Subcutaneous abdominal adipose tissue (tissue), 5 donors: Measurements from ENCODE around the gene EDIL3.
"Not testable (repeated sequence)": the region's sequence is repeated elsewhere in the genome, so short reads cannot be mapped to it uniquely, and the experiment has no call there.

Experiments used
- H3K27ac ChIP-seq: one replicate; pipeline ENCODE4 v1.7.0; 2013; ENCODE audit warnings: low read depth, mild to moderate bottlenecking, inconsistent platforms, low read length, moderate library complexity
- H3K27me3 ChIP-seq, 5 donors: one replicate each; pipeline ENCODE4 v1.7.0; 2013; ENCODE audit warnings: low read length in 5 of 5, inconsistent platforms in 1 of 5; ENCODE audit not compliant: control insufficient read depth in 5 of 5, insufficient read depth in 4 of 5
- H3K36me3 ChIP-seq, 5 donors: one replicate each; pipeline ENCODE4 v1.7.0; 2013; ENCODE audit warnings: low read length in 5 of 5; ENCODE audit not compliant: control insufficient read depth in 5 of 5, insufficient read depth in 5 of 5
- H3K4me1 ChIP-seq, 5 donors: one replicate each; pipeline ENCODE4 v1.7.0; 2013; ENCODE audit warnings: low read length in 5 of 5, mild to moderate bottlenecking in 3 of 5, moderate library complexity in 1 of 5; ENCODE audit not compliant: control insufficient read depth in 5 of 5, insufficient read depth in 5 of 5
- H3K4me3 ChIP-seq, 5 donors: one replicate each; pipeline ENCODE4 v1.7.0; 2013; ENCODE audit warnings: low read length in 5 of 5, low read depth in 1 of 5
- H3K9ac ChIP-seq, 5 donors: one replicate each; pipeline ENCODE4 v1.7.0; 2013; ENCODE audit warnings: low read length in 5 of 5, mild to moderate bottlenecking in 4 of 5, moderate library complexity in 3 of 5
- H3K9me3 ChIP-seq, 5 donors: one replicate each; pipeline ENCODE4 v1.7.0; 2013; ENCODE audit warnings: low read length in 5 of 5; ENCODE audit not compliant: control insufficient read depth in 5 of 5
- donor health status: healthy.
- donor health status: healthy.
- donor health status: healthy.
- donor health status: healthy.
- donor health status: healthy.

The EDIL3 gene

DNA sequence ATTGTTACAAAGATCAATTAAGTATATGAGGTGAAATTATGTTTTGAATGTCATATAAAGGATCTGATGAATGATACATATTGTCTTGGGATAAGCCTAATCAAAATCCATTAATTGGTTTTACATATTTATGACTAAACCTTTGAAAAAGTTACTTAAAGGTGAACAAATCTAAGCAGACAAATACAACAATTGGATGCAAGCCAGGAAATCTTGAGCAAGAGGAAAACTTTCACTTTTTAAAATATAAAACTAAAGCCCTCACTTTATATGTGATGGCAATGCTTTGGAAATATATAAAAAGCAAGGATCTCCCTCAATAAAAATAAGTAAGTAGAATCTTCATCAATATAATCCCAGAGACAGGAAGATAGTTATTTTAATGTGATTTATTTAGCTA lies 80.1 kb downstream of the EDIL3 start:
- H3K9me3 ChIP-seq: no peaks in the 10 kb centered on the region
- no peak overlapping the region for H3K4me3 ChIP-seq
- no peaks in the 10 kb centered on the region for H3K36me3 ChIP-seq
- H3K27me3 ChIP-seq: no peaks in the 10 kb centered on the region
- H3K9ac ChIP-seq: peak overlapping the region in 1 of 5 donors; percentile 14
- H3K4me1 ChIP-seq: no peaks in the 10 kb centered on the region
- H3K27ac ChIP-seq: no peak overlapping the region

GRCh38 chr5:84303315-84303714 lies 81.4 kb downstream of the EDIL3 start:
- H3K9ac ChIP-seq: no peak overlapping the region
- H3K4me3 ChIP-seq: no peak overlapping the region
- H3K4me1 ChIP-seq: no peaks in the 10 kb centered on the region
- H3K27ac ChIP-seq: no peak overlapping the region
- no peaks in the 10 kb centered on the region for H3K36me3 ChIP-seq
- peaks cover 0 to under 1% (median 0%) of the 10 kb centered on the region in 5 donors for H3K9me3 ChIP-seq
- no peaks in the 10 kb centered on the region for H3K27me3 ChIP-seq

DNA sequence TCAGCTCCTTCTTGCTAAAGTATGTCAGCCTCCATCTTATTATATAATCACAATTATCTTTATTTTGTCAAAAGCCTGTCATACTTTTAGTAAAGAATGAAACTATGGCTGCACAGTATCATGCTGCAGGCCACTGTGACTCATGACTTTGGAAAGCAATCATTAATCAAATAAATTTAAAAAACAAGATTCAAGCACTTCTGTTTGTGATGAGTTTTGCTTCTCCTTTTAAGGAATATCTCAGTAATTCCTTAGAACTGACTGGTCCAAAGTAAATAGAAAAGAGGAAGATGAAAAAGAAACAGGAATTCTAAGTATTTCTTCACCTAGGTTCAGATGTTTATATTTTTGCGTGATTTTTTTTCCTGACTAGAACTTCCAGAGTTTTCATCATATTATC lies 83.1 kb downstream of the EDIL3 start:
- Histone ChIP-seq H3K27me3 (no peaks in the 10 kb centered on the region), H3K27ac (no peak overlapping the region), H3K9me3 (peaks cover 0 to 3% (median 0%) of the 10 kb centered on the region in 5 donors), H3K4me1 (no peaks in the 10 kb centered on the region), H3K9ac (no peak overlapping the region), H3K36me3 (no peaks in the 10 kb centered on the region), H3K4me3 (no peak overlapping the region)

GRCh38 chr5:84299959-84300358 lies 84.7 kb downstream of the EDIL3 start:
- no peaks in the 10 kb centered on the region for H3K36me3 ChIP-seq
- no peak overlapping the region for H3K27ac ChIP-seq
- peaks cover 0 to 3% (median 0%) of the 10 kb centered on the region in 5 donors for H3K9me3 ChIP-seq
- no peak overlapping the region for H3K9ac ChIP-seq
- no peaks in the 10 kb centered on the region for H3K27me3 ChIP-seq
- no peaks in the 10 kb centered on the region for H3K4me1 ChIP-seq
- no peak overlapping the region for H3K4me3 ChIP-seq

GRCh38 chr5:84298628-84299027 lies 86.1 kb downstream of the EDIL3 start:
- Histone ChIP-seq H3K9me3 (peaks cover 0 to 3% (median 0%) of the 10 kb centered on the region in 5 donors), H3K27ac (no peak overlapping the region), H3K4me1 (no peaks in the 10 kb centered on the region), H3K27me3 (no peaks in the 10 kb centered on the region), H3K9ac (no peak overlapping the region), H3K4me3 (no peak overlapping the region), H3K36me3 (no peaks in the 10 kb centered on the region)

DNA sequence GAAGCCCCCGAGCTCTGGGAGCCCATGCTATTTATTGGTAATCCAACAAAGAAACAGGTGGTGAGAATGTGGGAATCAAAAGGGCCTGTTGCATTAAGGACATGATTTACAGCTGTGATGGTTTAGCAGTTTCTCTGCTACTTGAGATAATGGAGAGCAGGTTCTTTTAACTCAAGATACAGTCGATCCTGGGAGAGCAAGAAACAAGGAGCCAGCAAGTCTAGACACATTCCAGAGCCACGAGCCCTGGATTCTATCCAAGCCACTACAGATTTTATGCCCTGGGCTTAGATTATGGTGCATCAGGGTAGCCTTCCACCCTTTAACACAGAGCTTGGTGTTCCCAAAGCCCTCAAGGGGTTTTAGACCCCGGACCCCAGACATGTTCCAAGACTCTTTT lies 87.0 kb downstream of the EDIL3 start:
- not testable (repeated sequence) for H3K9me3 ChIP-seq, H3K4me3 ChIP-seq, H3K27me3 ChIP-seq, H3K9ac ChIP-seq, H3K36me3 ChIP-seq, H3K27ac ChIP-seq, H3K4me1 ChIP-seq

DNA sequence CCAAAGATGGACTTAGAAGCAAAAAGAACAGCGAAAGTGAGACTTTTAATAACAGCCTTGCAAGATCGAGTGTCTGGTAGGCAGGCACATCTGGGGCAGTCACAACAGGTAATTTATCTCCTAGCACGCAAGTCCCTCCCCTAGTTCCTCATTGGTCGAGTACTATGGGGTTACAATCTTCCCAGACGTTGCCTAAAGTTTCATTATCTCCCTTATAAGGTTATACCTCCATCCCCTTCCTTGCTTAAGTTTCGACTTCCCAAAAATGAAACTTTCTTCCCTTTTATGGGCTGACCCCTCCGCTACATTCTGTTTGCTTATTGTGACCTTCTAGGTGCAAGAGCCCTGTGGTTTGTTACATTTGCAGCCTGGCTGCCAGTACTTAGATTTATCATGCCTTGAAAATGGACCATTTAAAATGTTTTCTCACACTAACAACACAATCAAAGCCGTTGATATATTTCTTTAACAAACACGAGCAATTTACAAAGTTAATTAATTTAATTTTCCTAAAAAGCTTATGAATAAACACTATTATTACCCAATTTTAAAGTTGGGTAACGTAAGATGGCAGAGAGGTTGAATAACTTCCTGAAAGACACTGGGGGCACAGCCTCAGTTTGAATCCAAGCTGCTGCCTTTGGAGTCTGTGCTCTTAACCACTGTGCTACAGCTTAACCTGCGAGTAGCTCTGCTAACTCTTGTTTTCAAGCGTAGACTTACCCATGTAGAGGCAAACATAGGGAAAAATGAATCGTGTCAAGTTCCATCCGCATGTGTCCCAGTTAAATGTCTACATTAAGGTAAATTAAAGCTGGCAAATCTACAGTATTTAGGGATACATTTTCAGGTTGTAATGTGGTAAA lies 91.7 kb downstream of the EDIL3 start:
- H3K27me3 ChIP-seq: no peaks in the 10 kb centered on the region
- H3K36me3 ChIP-seq: no peaks in the 10 kb centered on the region
- H3K4me1 ChIP-seq: no peaks in the 10 kb centered on the region
- no peak overlapping the region for H3K27ac ChIP-seq
- no peak overlapping the region for H3K4me3 ChIP-seq
- H3K9ac ChIP-seq: no peak overlapping the region
- no peaks in the 10 kb centered on the region for H3K9me3 ChIP-seq

GRCh38 chr5:84292000-84292642 lies 92.6 kb downstream of the EDIL3 start:
- Histone ChIP-seq H3K27ac (no peak overlapping the region), H3K9ac (no peak overlapping the region), H3K4me1 (no peaks in the 10 kb centered on the region), H3K9me3 (no peaks in the 10 kb centered on the region), H3K4me3 (no peak overlapping the region), H3K36me3 (no peaks in the 10 kb centered on the region), H3K27me3 (no peaks in the 10 kb centered on the region)

DNA sequence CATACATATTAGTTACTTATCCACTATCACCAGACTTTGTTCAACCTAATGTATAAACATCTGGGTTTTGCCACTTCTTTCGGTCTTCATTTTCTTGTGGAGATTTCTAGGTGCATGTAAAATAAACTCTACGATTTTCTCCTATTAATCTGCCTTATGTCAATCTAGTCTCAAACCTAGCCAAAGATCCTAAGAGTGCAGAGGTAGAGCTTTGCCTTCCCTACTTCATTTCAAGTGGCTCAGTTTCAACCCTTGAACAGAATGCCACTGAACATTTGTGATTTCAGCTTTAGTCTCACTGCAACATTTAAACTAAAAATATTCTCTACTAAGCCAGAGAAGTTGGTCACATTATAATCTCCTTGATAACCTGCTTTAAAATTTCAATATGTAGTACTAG lies 94.0 kb downstream of the EDIL3 start:
- peaks cover 0 to 13% (median 8%) of the 10 kb centered on the region in 5 donors for H3K4me1 ChIP-seq
- no peak overlapping the region for H3K9ac ChIP-seq
- no peaks in the 10 kb centered on the region for H3K27me3 ChIP-seq
- no peak overlapping the region for H3K27ac ChIP-seq
- H3K36me3 ChIP-seq: no peaks in the 10 kb centered on the region
- no peaks in the 10 kb centered on the region for H3K9me3 ChIP-seq
- no peak overlapping the region for H3K4me3 ChIP-seq

GRCh38 chr5:84290161-84290560 lies 94.5 kb downstream of the EDIL3 start:
- Histone ChIP-seq H3K4me3 (no peak overlapping the region), H3K27ac (no peak overlapping the region), H3K9ac (no peak overlapping the region), H3K36me3 (no peaks in the 10 kb centered on the region), H3K4me1 (peaks cover 0 to 16% (median 8%) of the 10 kb centered on the region in 5 donors), H3K27me3 (no peaks in the 10 kb centered on the region), H3K9me3 (no peaks in the 10 kb centered on the region)
